Epithelial cell of esophagus (primary cell): ENCODE measurements around the gene HPX.
A peak's percentile ranks its signal among the peaks of the same experiment; 100 is the strongest.

ENCODE experiments used
- DNase-seq: peaks from one replicate; pipeline ENCODE4 v3.0.0; 2010; ENCODE audit warnings: low read depth
- H3K4me3 ChIP-seq: 2 replicates; pipeline ENCODE4 v1.5.1; 2011; ENCODE audit warnings: mild to moderate bottlenecking, low read length, control low read depth
- CTCF ChIP-seq: IDR thresholded peaks from 2 replicates; pipeline ENCODE4 v1.5.1; 2011; ENCODE audit warnings: low read depth, mild to moderate bottlenecking, low read length, control low read depth, inconsistent platforms; ENCODE audit not compliant: insufficient read depth; ENCODE audit errors: missing control alignments

The HPX gene

GRCh38 chr11:6453152-6453551 is 12.4 kb upstream of the HPX start:
- TF ChIP-seq CTCF, result no peak
- no peak for DNase-seq
- no peak overlapping the region for H3K4me3 ChIP-seq

DNA sequence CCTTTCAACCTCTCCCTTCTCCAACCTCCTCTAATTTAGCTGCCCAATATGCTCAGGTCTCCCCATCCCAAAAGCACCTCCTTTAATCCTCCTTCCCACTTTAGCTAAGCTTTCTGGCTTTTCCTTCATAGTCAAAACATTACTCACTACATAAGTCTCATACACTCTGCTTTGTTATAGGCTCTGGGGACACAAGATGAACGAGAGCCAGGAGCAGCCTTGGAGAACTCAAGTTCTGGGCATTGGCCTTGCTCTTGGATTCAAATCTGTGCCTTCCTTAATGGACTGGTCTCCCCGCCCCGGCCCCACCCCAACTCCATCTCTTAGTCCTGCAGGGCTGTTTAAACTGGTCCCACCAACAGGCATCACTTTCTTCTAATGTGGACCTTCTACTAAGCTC is 11.4 kb upstream of the HPX start:
- no peak for DNase-seq
- no peak overlapping the region for H3K4me3 ChIP-seq
- TF ChIP-seq CTCF, result no peak

- no peak for DNase-seq
- TF ChIP-seq CTCF, result no peak
- no peak overlapping the region for H3K4me3 ChIP-seq
Measured at GRCh38 chr11:6448574-6448973, 7.8 kb upstream of the HPX start.

GRCh38 chr11:6443269-6444003 is 2.6 kb upstream of the HPX start:
- peak; percentile 61 for DNase-seq
- peak; percentile 80 for TF ChIP-seq CTCF
- H3K4me3 ChIP-seq, result no peak overlapping the region

GRCh38 chr11:6442441-6442840 is 1.7 kb upstream of the HPX start:
- no peak for TF ChIP-seq CTCF
- no peak overlapping the region for H3K4me3 ChIP-seq
- no peak for DNase-seq

DNA sequence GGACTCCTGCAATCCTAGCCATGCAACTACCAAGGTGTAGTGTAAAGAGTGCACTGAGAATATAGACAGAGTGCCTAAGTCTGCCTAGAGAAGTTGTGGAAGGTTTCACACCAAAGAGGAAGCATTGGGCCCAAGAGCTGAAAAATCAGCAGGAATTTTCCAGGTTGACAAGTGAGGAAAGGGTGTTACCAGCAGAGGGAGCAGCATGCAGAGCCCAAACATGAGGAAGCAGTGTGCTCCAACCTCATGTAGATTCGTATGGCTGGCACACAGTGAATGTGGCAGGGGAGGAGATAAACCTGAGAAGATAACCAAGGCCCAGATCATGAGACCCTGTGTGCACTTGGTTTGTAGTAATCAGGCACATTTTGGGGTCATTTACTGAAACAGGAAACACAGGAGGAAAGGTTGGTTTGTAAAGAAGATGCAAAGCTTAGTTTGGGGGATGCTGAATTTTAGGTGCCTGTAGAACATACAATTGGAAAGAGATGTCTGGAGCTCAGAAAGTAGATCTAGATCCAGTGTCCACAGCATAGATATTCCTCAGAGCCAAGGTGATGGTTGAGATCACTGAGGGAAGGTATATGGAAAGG is 1.7 kb downstream of the HPX start:
- TF ChIP-seq CTCF, result peak; percentile 81
- peak; percentile 68 for DNase-seq
- H3K4me3 ChIP-seq, result no peak overlapping the region

GRCh38 chr11:6437993-6438392 is 2.8 kb downstream of the HPX start:
- no peak for DNase-seq
- H3K4me3 ChIP-seq, result no peak overlapping the region
- no peak for TF ChIP-seq CTCF
